Measurements from ENCODE around the gene NFIA.
"Not testable (repeated sequence)": the region's sequence is repeated elsewhere in the genome, so short reads cannot be mapped to it uniquely, and the experiment has no call there.

The NFIA gene

DNA sequence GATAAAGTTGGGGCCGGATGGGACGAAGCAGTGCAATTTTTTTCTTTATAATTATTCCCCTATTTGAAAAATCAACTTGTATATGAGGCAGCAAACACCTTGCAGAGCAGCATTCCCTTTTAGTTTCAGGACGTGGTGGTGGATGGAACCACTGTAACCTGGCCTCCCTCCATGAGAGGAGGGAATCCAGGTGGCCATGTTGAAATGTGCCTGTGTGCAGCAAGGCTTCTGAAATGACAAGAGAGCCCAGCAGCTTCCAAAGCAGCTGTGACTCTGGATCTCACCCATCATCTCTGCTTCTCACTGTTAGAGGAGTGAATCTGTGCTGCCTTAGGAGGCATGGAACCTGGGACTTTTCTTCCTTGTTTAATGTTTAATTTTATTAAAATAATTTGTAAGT lies 42.3 kb downstream of the NFIA start:
- DNase-seq (ENCODE audit: extremely low read depth, low read depth), result no peak
- TF ChIP-seq, protein P1, sequence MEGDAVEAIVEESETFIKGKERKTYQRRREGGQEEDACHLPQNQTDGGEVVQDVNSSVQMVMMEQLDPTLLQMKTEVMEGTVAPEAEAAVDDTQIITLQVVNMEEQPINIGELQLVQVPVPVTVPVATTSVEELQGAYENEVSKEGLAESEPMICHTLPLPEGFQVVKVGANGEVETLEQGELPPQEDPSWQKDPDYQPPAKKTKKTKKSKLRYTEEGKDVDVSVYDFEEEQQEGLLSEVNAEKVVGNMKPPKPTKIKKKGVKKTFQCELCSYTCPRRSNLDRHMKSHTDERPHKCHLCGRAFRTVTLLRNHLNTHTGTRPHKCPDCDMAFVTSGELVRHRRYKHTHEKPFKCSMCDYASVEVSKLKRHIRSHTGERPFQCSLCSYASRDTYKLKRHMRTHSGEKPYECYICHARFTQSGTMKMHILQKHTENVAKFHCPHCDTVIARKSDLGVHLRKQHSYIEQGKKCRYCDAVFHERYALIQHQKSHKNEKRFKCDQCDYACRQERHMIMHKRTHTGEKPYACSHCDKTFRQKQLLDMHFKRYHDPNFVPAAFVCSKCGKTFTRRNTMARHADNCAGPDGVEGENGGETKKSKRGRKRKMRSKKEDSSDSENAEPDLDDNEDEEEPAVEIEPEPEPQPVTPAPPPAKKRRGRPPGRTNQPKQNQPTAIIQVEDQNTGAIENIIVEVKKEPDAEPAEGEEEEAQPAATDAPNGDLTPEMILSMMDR (IDR thresholded peaks at IDR 0.05; ENCODE audit: low read depth, low read length), result no peak

DNA sequence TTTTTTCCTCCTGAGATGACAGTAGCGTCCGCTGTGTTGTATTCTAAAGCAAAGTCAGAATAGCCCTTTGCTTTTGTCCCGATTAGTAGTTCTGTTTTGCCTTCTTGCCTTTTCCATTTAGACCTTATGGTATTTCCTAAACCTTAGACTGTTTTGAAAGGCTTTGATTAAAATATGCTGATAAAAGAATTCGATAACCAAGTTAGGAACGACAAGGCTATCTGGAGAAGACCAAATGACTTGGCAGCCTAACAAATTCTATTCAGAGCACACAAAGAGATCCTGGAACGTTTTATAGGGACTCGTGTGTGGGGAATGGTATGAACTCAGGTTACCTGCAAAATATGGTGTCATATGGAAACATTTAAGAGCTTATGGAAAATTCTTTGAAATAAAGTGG lies 42.9 kb downstream of the NFIA start:
- TF ChIP-seq, protein P1 (IDR thresholded peaks at IDR 0.05; ENCODE audit: low read depth, low read length), result no peak
- DNase-seq (ENCODE audit: extremely low read depth, low read depth), result no peak

DNA sequence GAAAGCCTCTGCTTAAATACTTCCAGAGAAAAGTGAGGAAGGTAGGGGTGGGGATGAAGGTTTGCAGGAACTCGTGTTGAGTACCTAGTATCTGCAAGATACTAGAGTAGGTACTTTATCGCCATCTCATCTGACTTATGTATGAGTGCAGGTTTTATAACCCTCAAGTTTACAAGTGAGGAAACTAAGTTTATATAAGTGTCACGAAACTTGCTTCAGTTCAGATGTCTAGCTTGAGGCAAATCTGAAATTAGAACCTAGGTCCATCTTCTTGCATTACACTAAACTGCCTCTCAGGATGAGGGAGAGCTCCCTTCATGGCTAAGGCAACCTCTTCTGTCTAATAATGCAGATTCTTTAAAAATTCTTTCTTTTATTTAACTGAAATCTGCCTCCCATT lies 43.5 kb downstream of the NFIA start:
- TF ChIP-seq, protein P1 (IDR thresholded peaks at IDR 0.05; ENCODE audit: low read depth, low read length), result no peak
- no peak for DNase-seq (ENCODE audit: extremely low read depth, low read depth)

DNA sequence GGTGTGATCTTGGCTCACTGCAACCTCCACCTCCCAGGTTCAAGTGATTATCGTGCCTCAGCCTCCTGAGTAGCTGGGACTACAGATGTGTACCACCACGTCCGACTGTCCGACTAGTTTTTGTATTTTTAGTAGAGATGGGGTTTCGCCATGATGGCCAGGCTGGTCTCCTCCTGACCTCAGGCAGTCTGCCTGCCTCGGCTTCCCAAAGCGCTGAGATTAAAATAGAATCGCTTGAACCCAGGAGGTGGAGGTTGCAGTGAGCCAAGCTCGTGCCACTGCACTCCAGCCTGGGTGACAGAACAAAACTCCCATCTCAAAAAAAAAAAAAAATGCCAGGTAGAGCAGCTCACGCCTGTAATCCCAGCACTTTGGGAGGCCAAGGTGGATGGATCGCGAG lies 44.5 kb downstream of the NFIA start:
- not testable (repeated sequence) for DNase-seq (ENCODE audit: extremely low read depth, low read depth)

DNA sequence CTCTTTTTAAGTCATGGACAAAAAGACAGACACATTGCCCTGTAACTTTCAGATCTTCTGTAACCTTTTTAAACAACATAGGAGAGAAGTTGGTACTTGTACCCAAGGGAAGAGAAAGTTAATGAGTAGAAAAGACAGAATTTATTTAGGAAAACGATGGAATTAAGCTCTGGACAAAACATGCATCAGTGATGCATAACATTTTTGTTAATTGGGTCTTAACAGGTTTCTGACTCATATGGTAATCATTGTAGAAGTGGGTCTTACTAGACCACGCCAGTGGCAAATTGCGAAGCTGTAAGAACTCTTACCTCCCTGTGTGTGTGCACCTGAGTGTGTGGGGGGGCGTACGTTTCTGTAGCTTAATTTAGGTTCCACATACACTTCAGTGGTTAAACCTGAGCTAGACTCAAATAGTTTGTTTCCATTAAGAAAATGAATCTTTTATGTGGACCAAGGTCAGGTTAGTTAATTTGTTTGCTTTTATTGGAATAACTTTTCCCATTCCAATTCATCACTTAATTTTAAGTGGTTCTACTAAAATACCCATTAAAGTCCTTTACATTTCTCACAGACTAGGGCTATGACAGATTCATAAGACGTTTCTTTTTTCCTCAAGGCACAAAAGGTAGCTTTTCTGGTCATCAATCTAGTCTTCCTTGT lies 48.1 kb downstream of the NFIA start:
- TF ChIP-seq, protein P1 (IDR thresholded peaks at IDR 0.05; ENCODE audit: low read depth, low read length), result no peak
- no peak for DNase-seq (ENCODE audit: extremely low read depth, low read depth)

DNA sequence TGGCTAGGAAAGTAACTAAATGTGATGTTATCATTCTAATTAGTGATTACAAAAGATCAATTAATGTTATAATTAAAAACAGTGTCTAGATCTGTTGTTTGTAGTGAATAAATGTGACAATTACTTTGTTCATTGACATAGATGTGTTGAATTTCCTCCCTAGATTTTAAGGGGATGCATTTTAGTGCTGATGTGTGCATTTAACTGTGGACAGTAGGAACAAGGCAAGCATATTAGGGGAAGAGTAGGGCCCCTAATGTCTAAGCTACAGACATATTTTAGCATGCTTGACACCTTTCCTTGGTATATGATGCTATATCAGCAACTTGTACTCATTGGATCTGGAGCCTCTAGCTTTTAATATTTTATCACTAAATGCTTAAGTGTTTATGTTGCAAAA lies 48.9 kb downstream of the NFIA start:
- DNase-seq (ENCODE audit: extremely low read depth, low read depth), result no peak
- TF ChIP-seq, protein P1 (IDR thresholded peaks at IDR 0.05; ENCODE audit: low read depth, low read length), result no peak

DNA sequence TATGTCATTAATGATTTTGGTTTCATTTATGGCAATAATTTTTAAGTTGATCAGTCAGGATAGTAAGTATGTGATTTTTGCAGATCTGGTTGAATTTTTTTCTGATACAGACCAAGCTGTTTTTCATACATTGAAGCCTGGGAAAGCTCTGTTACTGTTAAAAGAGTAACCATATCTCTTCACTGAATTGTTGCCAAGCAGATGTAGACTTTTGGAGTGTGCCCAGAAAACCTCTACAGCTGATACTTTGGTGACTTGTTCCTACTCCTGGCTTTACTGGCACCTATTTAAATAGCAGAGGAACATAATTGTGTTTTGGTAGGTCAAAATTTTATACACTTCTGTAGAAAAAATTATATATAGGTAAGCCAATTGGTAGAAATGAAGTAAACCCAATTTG lies 49.4 kb downstream of the NFIA start:
- no peak for DNase-seq (ENCODE audit: extremely low read depth, low read depth)
- TF ChIP-seq, protein P1 (IDR thresholded peaks at IDR 0.05; ENCODE audit: low read depth, low read length), result no peak

DNA sequence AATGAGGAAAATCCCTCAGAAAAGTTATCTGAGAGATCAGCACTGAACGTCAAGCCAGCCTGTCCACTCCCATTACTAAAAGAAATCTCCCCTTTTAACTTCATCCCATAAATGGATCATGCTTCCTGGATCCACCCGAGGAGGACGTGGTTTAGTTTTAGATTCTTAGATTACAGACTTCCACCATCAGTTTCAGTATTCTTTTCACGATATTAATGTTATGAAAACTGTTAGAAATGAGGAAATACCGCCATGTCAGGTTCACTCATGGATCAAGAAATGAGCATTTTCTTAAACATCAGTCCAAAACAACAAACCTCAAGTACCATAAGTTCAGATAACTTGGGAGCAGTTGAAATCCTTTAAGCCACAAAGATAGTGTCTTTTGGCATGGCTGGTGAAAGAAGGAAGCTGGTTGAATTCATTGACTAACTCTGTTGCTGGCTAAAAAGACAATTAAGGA lies 49.8 kb downstream of the NFIA start:
- no peak for DNase-seq (ENCODE audit: extremely low read depth, low read depth)

More for the DNA sequence above, 49.8 kb downstream of the NFIA start:
- TF ChIP-seq, protein P1 (IDR thresholded peaks at IDR 0.05; ENCODE audit: low read depth, low read length), result no peak

Data from AG09319 (cell line).